ENCODE measurements around the gene ADAMTS10.
"Not testable (repeated sequence)": the region's sequence is repeated elsewhere in the genome, so short reads cannot be mapped to it uniquely, and the experiment has no call there.

The ADAMTS10 gene

GRCh38 chr19:8622886-8623285 is 12.4 kb upstream of the ADAMTS10 start:
- DNase-seq: not testable (repeated sequence)

- DNase-seq: no peak
These were observed 8.2 kb upstream of the ADAMTS10 start for GRCh38 chr19:8618751-8619150.

DNA sequence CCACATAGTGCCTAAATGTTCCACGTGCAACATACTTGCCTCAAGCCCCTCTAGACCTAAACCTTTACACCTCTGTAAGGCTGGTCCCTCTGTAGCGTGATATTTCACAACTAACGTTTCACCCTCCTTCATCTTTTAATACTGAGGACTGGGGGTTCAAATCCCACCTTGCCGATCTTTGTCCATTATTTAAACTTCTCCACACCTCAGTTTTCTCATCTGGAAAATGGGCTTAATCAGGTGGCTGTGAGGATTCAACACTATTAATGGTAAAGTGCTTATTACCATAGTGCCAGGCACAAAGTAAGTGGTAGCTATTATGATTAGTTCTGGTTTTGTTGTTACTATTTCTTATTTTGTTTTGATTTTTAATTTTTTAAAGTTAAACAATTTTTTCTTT is 7.5 kb upstream of the ADAMTS10 start:
- DNase-seq: no peak

- not testable (repeated sequence) for DNase-seq
These were observed 6.8 kb upstream of the ADAMTS10 start for GRCh38 chr19:8617325-8617724.

DNA sequence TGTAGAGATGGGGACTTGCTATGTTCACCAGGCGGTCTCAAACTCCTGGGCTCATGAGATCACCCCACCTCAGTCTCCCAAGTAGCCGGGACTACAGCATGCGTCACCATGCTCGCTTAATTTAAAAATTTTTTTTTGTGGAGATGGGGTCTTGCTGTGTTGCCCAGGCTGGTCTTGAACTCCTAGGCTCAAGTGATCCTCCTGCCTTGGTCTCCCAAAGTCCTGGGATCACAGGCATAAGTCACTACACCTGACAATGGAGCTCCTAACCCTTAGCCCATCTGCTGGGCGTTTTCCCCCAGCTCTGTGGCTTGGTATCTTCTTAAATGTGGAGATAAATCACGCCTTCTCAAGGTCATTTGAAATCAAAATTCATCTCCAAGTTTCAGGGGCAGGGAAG is 6.3 kb upstream of the ADAMTS10 start:
- no peak for DNase-seq

DNA sequence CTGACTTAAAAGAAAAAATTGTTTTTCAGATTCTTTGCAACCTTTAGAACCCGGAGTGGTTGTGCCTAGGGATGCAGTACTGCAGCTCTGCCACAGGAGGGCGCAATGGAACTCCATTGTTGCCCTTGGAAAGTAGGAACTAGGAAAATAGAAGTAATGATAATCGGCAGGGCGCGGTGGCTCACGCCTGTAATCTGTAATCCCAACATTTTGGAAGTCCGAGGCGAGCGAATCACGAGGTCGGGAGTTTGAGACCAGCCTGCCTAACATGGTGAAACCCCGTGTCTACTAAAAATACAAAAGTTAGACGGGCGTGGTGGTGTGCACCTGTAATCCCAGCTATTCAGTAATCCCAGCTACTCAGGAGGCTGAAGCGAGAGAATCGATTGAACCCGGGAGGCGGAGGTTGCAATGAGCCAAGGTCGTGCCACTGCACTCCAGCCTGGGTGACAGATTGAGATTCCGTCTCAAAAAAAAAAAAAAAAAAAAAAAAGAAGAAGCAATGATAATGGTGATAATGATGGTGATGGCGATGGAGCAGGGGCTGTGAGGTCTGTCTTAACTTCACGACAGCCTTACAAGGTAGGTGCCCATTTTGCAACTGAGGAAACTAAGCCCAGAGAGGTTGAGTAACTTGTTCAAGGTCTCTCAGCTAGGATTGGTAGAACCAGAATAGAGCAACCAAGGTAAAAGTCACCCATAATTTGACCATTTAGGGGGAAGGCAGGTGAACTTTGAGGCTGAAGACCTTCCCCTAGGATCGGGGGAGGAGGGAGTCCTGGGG is 5.5 kb upstream of the ADAMTS10 start:
- DNase-seq: peak; percentile 76

DNA sequence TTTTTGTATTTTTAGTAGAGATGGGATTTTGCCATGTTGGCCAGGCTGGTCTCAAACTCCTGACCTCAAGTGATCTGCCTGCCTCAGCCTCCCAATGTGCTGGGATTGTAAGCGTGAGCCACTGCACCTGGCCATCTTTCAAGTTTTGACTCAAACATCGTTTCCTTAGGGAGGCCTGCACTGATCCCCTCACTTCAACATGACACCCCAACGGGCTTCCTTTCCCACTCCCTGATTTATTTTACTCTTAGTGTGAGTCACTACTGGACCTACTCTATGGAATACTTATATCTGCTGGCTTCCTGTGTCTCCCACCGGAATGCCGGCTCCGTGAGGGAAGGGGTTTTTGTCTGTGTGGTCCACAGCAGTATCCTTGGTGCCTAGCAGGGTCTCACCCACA is 4.5 kb upstream of the ADAMTS10 start:
- DNase-seq: no peak

- DNase-seq: no peak
These were observed 3.9 kb upstream of the ADAMTS10 start for GRCh38 chr19:8614455-8614854.

DNA sequence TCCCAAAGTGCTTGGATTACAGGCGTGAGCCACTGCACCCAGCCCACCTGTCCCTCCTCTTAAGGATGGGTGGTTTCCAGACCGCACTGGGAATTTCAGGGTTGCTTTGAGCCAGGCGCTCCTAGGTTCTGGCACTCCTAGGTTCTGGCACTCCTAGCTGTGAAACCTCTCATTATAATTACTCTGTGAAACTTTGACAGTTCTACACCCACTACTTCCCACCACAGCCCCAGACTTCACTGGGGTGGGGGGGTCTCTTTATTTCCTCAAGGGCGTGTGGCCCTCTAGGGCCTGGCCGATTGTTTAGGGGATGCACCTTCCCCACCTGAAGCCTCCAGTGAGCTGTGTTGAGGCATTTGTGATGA is 2.3 kb upstream of the ADAMTS10 start:
- peak; percentile 61 for DNase-seq

GRCh38 chr19:8611877-8612806 is 1.6 kb upstream of the ADAMTS10 start:
- DNase-seq: no peak

- DNase-seq: no peak
These were observed 919 bp upstream of the ADAMTS10 start for GRCh38 chr19:8611391-8611876.

GRCh38 chr19:8610936-8611300 is 403 bp upstream of the ADAMTS10 start:
- no peak for DNase-seq

DNA sequence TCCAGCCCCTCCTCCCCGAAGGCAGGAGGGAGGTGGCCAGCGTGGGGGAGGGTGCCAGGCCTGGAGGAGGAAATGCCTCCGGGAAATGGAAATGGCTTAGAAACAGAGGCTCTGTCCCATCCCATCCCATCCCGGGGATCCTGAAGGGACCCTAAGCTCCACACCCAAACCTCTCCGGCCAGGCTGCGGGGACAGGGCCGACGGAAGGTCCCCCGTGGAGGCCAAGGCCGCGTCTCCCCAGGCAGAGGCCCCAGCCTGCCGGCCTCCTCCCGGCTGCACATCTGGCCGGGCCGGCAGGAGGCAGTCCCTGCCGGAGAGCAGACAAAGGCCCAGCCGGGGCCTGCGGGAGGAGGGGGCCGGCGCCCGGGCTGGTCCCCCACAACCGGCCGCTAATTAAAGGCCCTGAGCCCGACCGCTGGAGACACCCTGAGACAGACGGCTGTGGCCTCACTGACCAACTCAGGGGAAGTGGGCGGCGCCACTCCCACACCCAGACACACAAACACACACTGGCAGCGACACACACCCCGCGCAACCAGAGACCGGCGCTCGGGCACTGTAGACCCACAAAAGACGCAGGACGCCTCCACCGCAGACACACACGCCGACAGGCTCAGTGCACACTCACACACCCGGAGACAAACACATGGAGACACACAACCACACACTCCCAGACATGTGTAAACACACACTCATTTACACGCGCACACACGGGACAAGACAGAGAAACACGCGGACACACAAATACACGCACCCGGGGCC is 1.1 kb downstream of the ADAMTS10 start:
- no peak for DNase-seq

DNA sequence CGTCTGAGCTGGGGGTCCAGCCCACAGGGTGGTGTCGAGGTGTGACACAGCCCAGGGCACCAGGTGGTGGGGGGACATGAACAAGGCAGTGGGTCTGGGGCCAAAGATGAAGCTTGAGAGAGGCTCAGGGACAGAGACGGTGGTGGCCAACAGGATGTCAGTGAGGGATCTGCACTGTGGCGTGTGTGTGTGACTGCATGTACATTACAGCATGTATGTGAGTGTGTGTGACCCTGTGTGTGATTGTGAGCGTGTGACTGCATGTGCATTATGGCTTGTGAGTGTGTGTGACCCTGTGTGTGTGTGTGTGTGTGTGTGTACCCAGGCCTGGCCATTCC is 1.6 kb downstream of the ADAMTS10 start:
- no peak for DNase-seq

DNA sequence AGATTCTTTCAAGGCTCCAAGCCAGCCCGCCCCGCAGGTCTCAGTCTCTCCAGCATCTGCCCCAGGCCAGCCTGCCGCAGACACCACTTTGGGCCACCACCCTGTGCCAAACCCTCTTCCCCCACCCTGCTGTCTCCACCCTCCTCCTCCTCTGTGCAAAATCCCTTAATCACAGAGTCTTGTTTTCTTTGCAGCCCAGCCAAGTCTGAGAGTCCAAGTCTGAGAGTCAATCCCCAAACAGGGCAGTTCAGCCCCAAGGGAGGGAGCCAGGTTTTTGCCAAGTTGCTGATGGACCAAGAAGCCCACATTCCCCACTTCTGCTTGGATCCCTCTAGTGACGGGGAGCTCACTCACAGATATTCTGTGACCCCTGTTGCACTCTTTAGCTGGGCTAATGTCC is 3.1 kb downstream of the ADAMTS10 start:
- no peak for DNase-seq

GRCh38 chr19:8605514-8605913 is 5.0 kb downstream of the ADAMTS10 start:
- no peak for DNase-seq

DNA sequence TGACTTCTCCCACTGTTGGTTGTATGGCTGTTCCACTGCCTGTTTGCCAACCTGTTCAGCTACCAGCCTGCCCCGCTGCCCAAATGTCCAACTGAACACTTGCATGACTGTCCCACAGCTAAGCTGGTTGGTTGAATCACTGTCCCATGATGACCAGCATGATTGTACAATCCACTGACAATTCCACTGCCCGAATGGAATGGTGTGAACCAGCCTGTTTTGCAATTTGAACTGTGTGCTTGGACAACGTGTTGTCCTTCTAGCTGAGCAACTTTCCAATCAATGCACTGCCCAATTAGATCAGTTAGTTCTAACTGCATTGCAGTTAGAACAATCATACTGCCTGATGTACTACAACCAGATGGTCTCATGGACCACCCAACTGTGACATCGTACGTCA is 8.7 kb downstream of the ADAMTS10 start:
- DNase-seq: no peak

- no peak for DNase-seq
These were observed 9.7 kb downstream of the ADAMTS10 start for GRCh38 chr19:8600816-8601215.

DNA sequence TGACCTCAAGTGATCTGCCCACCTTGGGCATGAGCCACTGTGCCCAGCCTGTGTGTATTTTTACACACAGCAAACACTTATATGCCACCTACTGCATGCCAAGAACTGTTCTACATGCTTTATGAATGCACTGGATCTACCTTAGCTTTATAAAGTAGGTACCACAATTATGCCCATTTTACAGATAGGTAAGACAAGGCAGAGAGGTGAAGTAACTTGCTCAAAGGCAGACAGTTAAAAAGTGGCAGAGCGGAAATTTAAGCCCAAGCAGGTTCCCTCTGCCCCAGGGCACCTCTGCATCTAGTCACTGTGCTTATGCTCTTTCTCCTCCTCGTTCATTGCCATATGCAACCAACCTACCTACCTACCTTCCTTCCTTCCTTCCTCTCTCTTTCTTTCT is 10.5 kb downstream of the ADAMTS10 start:
- DNase-seq: no peak

- DNase-seq: no peak
These were observed 14.3 kb downstream of the ADAMTS10 start for GRCh38 chr19:8596168-8596567.

DNA sequence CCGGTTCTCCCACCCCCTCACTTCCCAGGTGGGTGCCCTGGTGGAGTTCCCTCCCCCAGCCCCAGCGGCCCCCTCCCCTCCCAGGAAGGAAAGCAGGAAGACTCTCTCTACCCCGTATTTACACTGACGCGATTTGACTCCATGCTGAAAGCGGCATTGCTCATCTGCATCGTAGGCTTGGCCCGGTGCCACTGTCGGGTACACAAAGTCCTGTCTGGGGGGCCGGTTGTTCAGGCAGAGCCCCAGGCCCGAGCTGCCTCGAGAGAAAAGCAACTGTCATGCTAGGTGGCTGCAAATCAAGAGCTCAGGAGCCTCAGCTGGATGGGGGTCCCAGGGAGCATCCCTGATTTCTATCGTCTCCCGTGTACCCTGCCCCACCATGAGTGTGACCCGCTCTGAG is 14.9 kb downstream of the ADAMTS10 start:
- DNase-seq: no peak

GRCh38 chr19:8593931-8594330 is 16.6 kb downstream of the ADAMTS10 start:
- no peak for DNase-seq

GRCh38 chr19:8592231-8593009 is 18.1 kb downstream of the ADAMTS10 start:
- peak; percentile 98 for DNase-seq
